ENCODE results near the gene SCN2A. TPM values are rescaled to one million over a fixed set of nuclear protein-coding genes. Genes with fewer than 3 reads are reported as not detected.

Gene SCN2A
- polyA plus RNA-seq, 1 donor (not counting 4 experiments of a cell fraction or from before 2014, with no cell fraction given) = 1.0 TPM

DNA sequence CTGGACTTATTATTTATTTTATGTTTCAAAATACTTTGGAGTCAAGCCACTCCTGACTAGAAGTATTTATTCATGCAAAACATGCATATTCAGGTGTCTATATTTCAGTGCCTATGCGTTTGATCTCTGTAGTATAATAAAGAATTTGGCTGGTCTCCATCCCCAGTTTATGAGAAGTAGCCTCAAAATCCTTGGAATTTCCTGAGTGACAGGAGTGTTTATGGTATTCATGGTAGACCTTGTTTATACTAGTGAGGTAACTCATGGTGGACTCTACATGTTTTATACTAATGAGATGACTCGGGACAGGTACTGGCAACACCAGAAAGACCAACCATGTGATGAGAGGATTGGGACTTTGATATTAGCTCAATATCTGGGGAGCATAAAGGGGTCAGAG lies 186.3 kb downstream of the SCN2A start:
- FAIRE-seq = no peak
- Histone ChIP-seq H3K36me3 (ENCODE audit: control insufficient read depth in 2 of 2, extremely low read depth in 1 of 2, insufficient read depth in 2 of 2, low read length in 2 of 2) (no peaks in the 10 kb centered on the region), H3K4me2 (ENCODE audit: control insufficient read depth, extremely low read depth, insufficient read depth, low read depth, low read length) (no peak overlapping the region), H2AFZ (ENCODE audit: control insufficient read depth, low read length) (no peak overlapping the region), H3K79me2 (ENCODE audit: control insufficient read depth, insufficient read depth, low read length) (no peaks in the 10 kb centered on the region), H4K20me1 (ENCODE audit: control insufficient read depth, extremely low read depth, insufficient read depth, low read length) (no peaks in the 10 kb centered on the region), H3K9me3 (ENCODE audit: control insufficient read depth, low read depth, low read length) (no peaks in the 10 kb centered on the region), H3K9me1 (ENCODE audit: control insufficient read depth, extremely low read depth, insufficient read depth, low read length) (no peaks in the 10 kb centered on the region), H3K9ac (ENCODE audit: control insufficient read depth, extremely low read depth, insufficient read depth, low read length) (no peak overlapping the region), H3K4me1 (ENCODE audit: control insufficient read depth, extremely low read depth, insufficient read depth, low read length) (no peaks in the 10 kb centered on the region), H3K27me3 (ENCODE audit: control insufficient read depth, extremely low read depth, insufficient read depth, low read length) (no peaks in the 10 kb centered on the region), H3K27ac (ENCODE audit: control insufficient read depth, insufficient read depth, low read length) (no peak overlapping the region), H3K4me3 (ENCODE audit: control insufficient read depth in 2 of 3, extremely low read depth in 1 of 3, insufficient read depth in 2 of 3, low read depth in 1 of 3, low read length in 3 of 3) (no peak overlapping the region)
- DNase-seq (ENCODE audit: low read depth, low spot score) = no peak
- dilution Hi-C loops (cut with MboI; ENCODE audit: extremely low pct_ligation_motif_present, low sequenced_read_pairs) = no loop called here
- no peak for TF ChIP-seq EZH2 (IDR thresholded peaks at IDR 0.05; ENCODE audit: low read length)
- TF ChIP-seq, protein P1, sequence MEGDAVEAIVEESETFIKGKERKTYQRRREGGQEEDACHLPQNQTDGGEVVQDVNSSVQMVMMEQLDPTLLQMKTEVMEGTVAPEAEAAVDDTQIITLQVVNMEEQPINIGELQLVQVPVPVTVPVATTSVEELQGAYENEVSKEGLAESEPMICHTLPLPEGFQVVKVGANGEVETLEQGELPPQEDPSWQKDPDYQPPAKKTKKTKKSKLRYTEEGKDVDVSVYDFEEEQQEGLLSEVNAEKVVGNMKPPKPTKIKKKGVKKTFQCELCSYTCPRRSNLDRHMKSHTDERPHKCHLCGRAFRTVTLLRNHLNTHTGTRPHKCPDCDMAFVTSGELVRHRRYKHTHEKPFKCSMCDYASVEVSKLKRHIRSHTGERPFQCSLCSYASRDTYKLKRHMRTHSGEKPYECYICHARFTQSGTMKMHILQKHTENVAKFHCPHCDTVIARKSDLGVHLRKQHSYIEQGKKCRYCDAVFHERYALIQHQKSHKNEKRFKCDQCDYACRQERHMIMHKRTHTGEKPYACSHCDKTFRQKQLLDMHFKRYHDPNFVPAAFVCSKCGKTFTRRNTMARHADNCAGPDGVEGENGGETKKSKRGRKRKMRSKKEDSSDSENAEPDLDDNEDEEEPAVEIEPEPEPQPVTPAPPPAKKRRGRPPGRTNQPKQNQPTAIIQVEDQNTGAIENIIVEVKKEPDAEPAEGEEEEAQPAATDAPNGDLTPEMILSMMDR (optimal IDR thresholded peaks at IDR 0.05 in 1 of 3, IDR thresholded peaks at IDR 0.05 in 1 of 3, conservative IDR thresholded peaks at IDR 0.05 in 1 of 3; ENCODE audit: extremely low read depth in 1 of 3, insufficient read depth in 2 of 3, low read length in 3 of 3) = no peak

DNA sequence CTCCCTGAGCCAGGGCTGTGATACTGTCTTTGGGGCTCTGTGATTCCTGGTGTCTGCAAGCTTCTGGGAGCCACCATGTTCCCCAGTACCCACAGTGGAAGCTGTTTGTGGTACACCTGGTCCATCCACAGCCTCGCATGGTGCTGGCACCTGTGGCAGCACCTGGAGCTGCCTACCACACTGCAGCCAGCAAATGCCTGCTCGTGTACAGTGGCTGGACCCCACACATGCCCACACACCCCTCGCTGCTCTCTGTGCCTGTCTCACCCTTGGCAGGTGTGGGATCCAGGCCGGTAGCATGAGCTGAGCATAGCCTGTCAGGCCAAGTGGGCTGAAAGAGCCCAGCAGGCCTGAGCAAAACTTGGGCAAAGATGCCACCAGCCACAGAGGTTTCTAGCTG lies 188.5 kb downstream of the SCN2A start:
- Histone ChIP-seq H3K4me2 (ENCODE audit: control insufficient read depth, extremely low read depth, insufficient read depth, low read depth, low read length) (no peak overlapping the region), H4K20me1 (ENCODE audit: control insufficient read depth, extremely low read depth, insufficient read depth, low read length) (no peaks in the 10 kb centered on the region), H3K9ac (ENCODE audit: control insufficient read depth, extremely low read depth, insufficient read depth, low read length) (no peak overlapping the region), H3K9me1 (ENCODE audit: control insufficient read depth, extremely low read depth, insufficient read depth, low read length) (no peaks in the 10 kb centered on the region), H3K9me3 (ENCODE audit: control insufficient read depth, low read depth, low read length) (no peaks in the 10 kb centered on the region), H3K27me3 (ENCODE audit: control insufficient read depth, extremely low read depth, insufficient read depth, low read length) (no peaks in the 10 kb centered on the region), H3K4me3 (ENCODE audit: control insufficient read depth in 2 of 3, extremely low read depth in 1 of 3, insufficient read depth in 2 of 3, low read depth in 1 of 3, low read length in 3 of 3) (no peak overlapping the region), H3K27ac (ENCODE audit: control insufficient read depth, insufficient read depth, low read length) (no peak overlapping the region), H3K36me3 (ENCODE audit: control insufficient read depth in 2 of 2, extremely low read depth in 1 of 2, insufficient read depth in 2 of 2, low read length in 2 of 2) (no peaks in the 10 kb centered on the region), H2AFZ (ENCODE audit: control insufficient read depth, low read length) (no peak overlapping the region), H3K79me2 (ENCODE audit: control insufficient read depth, insufficient read depth, low read length) (no peaks in the 10 kb centered on the region), H3K4me1 (ENCODE audit: control insufficient read depth, extremely low read depth, insufficient read depth, low read length) (no peaks in the 10 kb centered on the region)
- DNase-seq (ENCODE audit: low read depth, low spot score) (no peak), FAIRE-seq (no peak)
- dilution Hi-C loops (cut with MboI; ENCODE audit: extremely low pct_ligation_motif_present, low sequenced_read_pairs) = no loop called here
- TF ChIP-seq EZH2 (IDR thresholded peaks at IDR 0.05; ENCODE audit: low read length) = no peak
- TF ChIP-seq, protein P1 (optimal IDR thresholded peaks at IDR 0.05 in 1 of 3, IDR thresholded peaks at IDR 0.05 in 1 of 3, conservative IDR thresholded peaks at IDR 0.05 in 1 of 3; ENCODE audit: extremely low read depth in 1 of 3, insufficient read depth in 2 of 3, low read length in 3 of 3) = no peak

Measured in keratinocyte (primary cell).